Spinal cord (tissue), 10 donors: Measurements from ENCODE around the gene DONSON. TPM values are rescaled to one million over a fixed set of nuclear protein-coding genes. Genes with fewer than 3 reads are reported as not detected.

Experiments
- DNase-seq, 6 donors: peaks; one replicate each; pipeline versions ENCODE4 v3.0.0 to v3.0.0-alpha.2; 2013 to 2015; ENCODE audit warnings: low spot score in 6 of 6, low read depth in 4 of 6
- H3K27ac ChIP-seq: one replicate; pipeline ENCODE4 v1.5.1; 2013; ENCODE audit warnings: low read depth, low read length, control low read depth
- H3K27me3 ChIP-seq: one replicate; pipeline ENCODE4 v1.6.1; 2013; ENCODE audit warnings: low read length; ENCODE audit not compliant: control insufficient read depth, insufficient read depth
- H3K36me3 ChIP-seq: one replicate; pipeline ENCODE4 v1.6.1; 2013; ENCODE audit warnings: low read length; ENCODE audit not compliant: control insufficient read depth, insufficient read depth
- H3K4me1 ChIP-seq: one replicate; pipeline ENCODE4 v1.6.1; 2013; ENCODE audit warnings: low read length; ENCODE audit not compliant: control insufficient read depth, insufficient read depth
- H3K4me3 ChIP-seq: one replicate; pipeline ENCODE4 v1.5.1; 2013; ENCODE audit warnings: low read depth, low read length, control low read depth
- H3K9me3 ChIP-seq: one replicate; pipeline ENCODE4 v1.6.1; 2013; ENCODE audit warnings: low read length; ENCODE audit not compliant: control insufficient read depth, insufficient read depth
- WGBS: methylation state at CpG from one replicate; pipeline ENCODE4 v1.1.5; 2013; ENCODE audit warnings: missing lambda C conversion rate; ENCODE audit not compliant: insufficient coverage; 5-methylcytosine and 5-hydroxymethylcytosine counted together
- polyA plus RNA-seq, 2 donors: library from polyadenylated mRNA; unstranded; fragments of 120-200 nt; gene quantifications; one replicate each; pipeline ENCODE4 v1.2.1, GENCODE V29; 2013; ENCODE audit not compliant: insufficient read length in 2 of 2
- total RNA-seq, 2 donors: library from RNA; depleted of rRNA in 1 of 2; stranded (reverse); fragments of 120-200 nt in 1 of 2; fragments of >200 nt in 1 of 2; gene quantifications; one replicate each; pipeline versions ENCODE4 v1.2.3 to v1.2.4, GENCODE V29; 2013 to 2014
- donor health status: healthy.

Gene DONSON
- total and polyA plus RNA-seq, 4 donors, result 26.9 to 44.1 (median 35.3) TPM

GRCh38 chr21:33567914-33568313 lies 20.6 kb downstream of the DONSON start:
- Histone ChIP-seq H3K27me3 (no peaks in the 10 kb centered on the region), H3K4me3 (no peak overlapping the region), H3K4me1 (no peaks in the 10 kb centered on the region), H3K27ac (no peak overlapping the region), H3K9me3 (no peaks in the 10 kb centered on the region), H3K36me3 (peaks cover 19% of the 10 kb centered on the region)
- WGBS, result 69% methylated on average over 5 of the region's 6 CpGs
- DNase-seq, result no peak

- H3K27ac ChIP-seq, result no peak overlapping the region
- H3K4me3 ChIP-seq, result no peak overlapping the region
- WGBS, result no CpG with 5 or more reads among the region's 2 CpGs
- DNase-seq, result no peak
- peaks cover 19% of the 10 kb centered on the region for H3K36me3 ChIP-seq
- no peaks in the 10 kb centered on the region for H3K9me3 ChIP-seq
- no peaks in the 10 kb centered on the region for H3K27me3 ChIP-seq
- no peaks in the 10 kb centered on the region for H3K4me1 ChIP-seq
These were observed 22.0 kb downstream of the DONSON start for GRCh38 chr21:33566514-33566913.

GRCh38 chr21:33562389-33562788 lies 26.1 kb downstream of the DONSON start:
- Histone ChIP-seq H3K9me3 (no peaks in the 10 kb centered on the region), H3K4me1 (no peaks in the 10 kb centered on the region), H3K4me3 (no peak overlapping the region), H3K27ac (no peak overlapping the region), H3K27me3 (no peaks in the 10 kb centered on the region), H3K36me3 (peaks cover 17% of the 10 kb centered on the region)
- WGBS, result no CpG with 5 or more reads among the region's 2 CpGs
- no peak for DNase-seq

GRCh38 chr21:33561373-33561772 lies 27.1 kb downstream of the DONSON start:
- WGBS, result no CpG with 5 or more reads among the region's 2 CpGs
- H3K9me3 ChIP-seq, result no peaks in the 10 kb centered on the region
- no peak overlapping the region for H3K27ac ChIP-seq
- no peaks in the 10 kb centered on the region for H3K27me3 ChIP-seq
- H3K4me3 ChIP-seq, result no peak overlapping the region
- peaks cover 19% of the 10 kb centered on the region for H3K36me3 ChIP-seq
- no peak for DNase-seq
- no peaks in the 10 kb centered on the region for H3K4me1 ChIP-seq

- H3K36me3 ChIP-seq, result peaks cover 21% of the 10 kb centered on the region
- DNase-seq, result no peak
- no peaks in the 10 kb centered on the region for H3K4me1 ChIP-seq
- no peak overlapping the region for H3K27ac ChIP-seq
- H3K4me3 ChIP-seq, result no peak overlapping the region
- H3K27me3 ChIP-seq, result no peaks in the 10 kb centered on the region
- no peaks in the 10 kb centered on the region for H3K9me3 ChIP-seq
These were observed 27.5 kb downstream of the DONSON start for GRCh38 chr21:33560965-33561364.

- Histone ChIP-seq H3K4me1 (no peaks in the 10 kb centered on the region), H3K36me3 (peaks cover 25% of the 10 kb centered on the region), H3K4me3 (no peak overlapping the region), H3K27me3 (no peaks in the 10 kb centered on the region), H3K27ac (no peak overlapping the region), H3K9me3 (no peaks in the 10 kb centered on the region)
- WGBS, result 97% methylated on average over 7 of the region's 10 CpGs
- no peak for DNase-seq
These were observed 28.7 kb downstream of the DONSON start for GRCh38 chr21:33559813-33560212.

GRCh38 chr21:33558777-33559421 lies 29.6 kb downstream of the DONSON start:
- no CpG with 5 or more reads among the region's 4 CpGs for WGBS
- Histone ChIP-seq H3K36me3 (peaks cover 33% of the 10 kb centered on the region), H3K9me3 (no peaks in the 10 kb centered on the region), H3K4me3 (no peak overlapping the region), H3K27ac (no peak overlapping the region), H3K27me3 (no peaks in the 10 kb centered on the region), H3K4me1 (no peaks in the 10 kb centered on the region)
- DNase-seq, result no peak

- no peaks in the 10 kb centered on the region for H3K27me3 ChIP-seq
- WGBS, result 95% methylated on average over 13 of the region's 19 CpGs
- H3K36me3 ChIP-seq, result peaks cover 43% of the 10 kb centered on the region
- H3K9me3 ChIP-seq, result no peaks in the 10 kb centered on the region
- no peak for DNase-seq
- H3K4me1 ChIP-seq, result no peaks in the 10 kb centered on the region
- no peak overlapping the region for H3K4me3 ChIP-seq
- H3K27ac ChIP-seq, result no peak overlapping the region
These were observed 31.0 kb downstream of the DONSON start for GRCh38 chr21:33557447-33557846.

GRCh38 chr21:33554982-33555344 lies 33.5 kb downstream of the DONSON start:
- no peaks in the 10 kb centered on the region for H3K27me3 ChIP-seq
- no peak for DNase-seq

GRCh38 chr21:33554236-33554981 lies 34.1 kb downstream of the DONSON start:
- DNase-seq, result no peak
- Histone ChIP-seq H3K27me3 (no peaks in the 10 kb centered on the region), H3K36me3 (peaks cover 62% of the 10 kb centered on the region), H3K4me3 (no peak overlapping the region), H3K27ac (no peak overlapping the region), H3K4me1 (no peaks in the 10 kb centered on the region), H3K9me3 (no peaks in the 10 kb centered on the region)
- over 99% methylated on average over 18 of the region's 18 CpGs for WGBS

More at GRCh38 chr21:33554982-33555344, 33.5 kb downstream of the DONSON start:
- WGBS, result 98% methylated on average over 21 of the region's 32 CpGs
- no peak overlapping the region for H3K27ac ChIP-seq
- no peaks in the 10 kb centered on the region for H3K4me1 ChIP-seq
- no peak overlapping the region for H3K4me3 ChIP-seq
- H3K36me3 ChIP-seq, result peaks cover 64% of the 10 kb centered on the region
- H3K9me3 ChIP-seq, result no peaks in the 10 kb centered on the region
